OCI-LY1 (cell line): ENCODE data around the gene CAV1.

ENCODE experiments used
- CTCF ChIP-seq: fragments of 200-600 bp; sonication (generic), shearing (Covaris generic); IDR thresholded peaks from 2 replicates; pipeline ENCODE4 v1.5.1; 2017; ENCODE audit warnings: mild to moderate bottlenecking, antibody characterized with exemption, low read length, moderate library complexity, mixed read lengths
- EZH2 ChIP-seq: fragments of 200-600 bp; sonication (generic), shearing (Covaris generic); IDR thresholded peaks from 2 replicates; pipeline ENCODE4 v1.8.0; 2017; ENCODE audit warnings: borderline replicate concordance, mixed run types, mild to moderate bottlenecking, antibody characterized with exemption, low read length, moderate library complexity, mixed read lengths

- no peak for TF ChIP-seq CTCF
- TF ChIP-seq EZH2: no peak
Observed at GRCh38 chr7:116598861-116599260, 74.0 kb downstream of the CAV1 start.
